GM18951 (cell line): Measurements from ENCODE around the gene REL.

Experiments
- POLR2A ChIP-seq: IDR thresholded peaks from 4 replicates; pipeline ENCODE4 v1.6.1; 2011; ENCODE audit warnings: mild to moderate bottlenecking; ENCODE audit not compliant: insufficient read length, insufficient read depth; ENCODE audit errors: extremely low read depth
- in situ Hi-C: fragments of 300-500 bp; cut with MboI; formaldehyde crosslinking; loops from one replicate; pipeline ENCODE4 v1.12.0; 2022; ENCODE audit warnings: low sequenced_read_pairs, mixed read lengths, inconsistent platforms; ENCODE audit not compliant: unreplicated experiment

REL gene

DNA sequence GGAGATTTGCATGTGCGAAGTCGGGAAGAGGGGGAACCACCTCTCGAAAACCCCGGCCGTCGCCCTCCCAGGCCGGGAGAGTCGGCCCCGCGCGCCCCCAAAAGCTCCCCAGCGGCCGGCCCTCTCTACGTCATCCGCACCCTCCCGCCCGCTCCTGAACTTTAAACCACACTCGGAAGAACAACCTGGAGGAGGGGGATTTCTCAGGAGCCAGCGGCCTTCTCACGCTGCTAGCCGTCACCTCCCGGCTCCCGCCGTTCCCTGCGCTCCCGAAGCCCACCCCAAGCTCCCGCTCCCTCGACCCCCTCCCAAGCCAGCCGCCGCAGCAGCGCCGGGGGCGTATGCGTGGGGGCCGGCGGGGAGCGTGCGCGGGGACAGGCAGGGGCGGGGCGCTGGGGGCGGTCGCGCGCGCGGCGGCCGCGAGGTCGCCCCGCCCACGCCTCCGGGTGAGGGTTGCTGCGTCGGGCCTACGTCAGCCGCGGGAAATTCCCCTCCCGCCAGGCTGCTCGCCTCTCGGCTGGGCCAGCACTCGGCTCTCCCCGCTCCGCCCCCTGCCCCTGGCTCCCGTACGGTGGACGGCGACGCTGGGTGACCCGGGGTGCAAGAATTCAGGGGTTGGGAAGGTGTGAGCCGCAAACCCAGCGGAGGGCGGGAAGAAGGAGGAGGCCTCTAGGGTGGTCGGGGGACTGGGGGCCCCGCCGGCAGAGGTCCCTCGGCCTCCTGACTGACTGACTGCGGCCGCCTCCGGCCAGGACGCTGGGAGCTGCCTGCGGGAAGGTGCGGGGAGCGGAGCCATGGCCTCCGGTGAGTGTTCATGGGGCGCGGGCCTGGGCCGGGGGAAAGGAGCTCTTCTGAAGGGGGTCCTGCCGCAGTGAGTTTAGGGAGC lies at the start of gene REL:
REL (plus strand) TSS at position 528 of the 886 bp plus-strand sequence; CDS start at position 795, 267 bp downstream.
- TF ChIP-seq POLR2A, result peak; percentile 70
- in situ Hi-C loops, result no loop called here

DNA sequence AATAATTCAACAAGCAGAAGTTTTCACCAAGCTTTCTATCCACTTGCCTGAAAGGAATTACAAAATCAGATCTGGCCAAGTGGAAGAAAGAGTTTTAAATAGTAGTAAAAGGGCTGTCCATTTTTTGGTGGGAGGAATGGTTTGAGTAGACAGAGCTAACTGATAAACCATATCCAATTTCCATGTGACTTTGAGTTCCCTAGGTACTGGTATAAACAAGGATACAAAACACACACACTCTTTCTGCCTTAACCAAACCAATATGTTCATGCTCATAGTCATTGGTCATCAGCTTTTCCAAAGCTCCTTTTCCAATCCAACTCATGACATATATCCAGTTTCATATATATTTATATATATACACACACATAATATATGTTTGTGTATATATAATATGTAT lies 49.5 kb upstream of the REL start:
- no peak for TF ChIP-seq POLR2A
- in situ Hi-C loops, result no loop called here

DNA sequence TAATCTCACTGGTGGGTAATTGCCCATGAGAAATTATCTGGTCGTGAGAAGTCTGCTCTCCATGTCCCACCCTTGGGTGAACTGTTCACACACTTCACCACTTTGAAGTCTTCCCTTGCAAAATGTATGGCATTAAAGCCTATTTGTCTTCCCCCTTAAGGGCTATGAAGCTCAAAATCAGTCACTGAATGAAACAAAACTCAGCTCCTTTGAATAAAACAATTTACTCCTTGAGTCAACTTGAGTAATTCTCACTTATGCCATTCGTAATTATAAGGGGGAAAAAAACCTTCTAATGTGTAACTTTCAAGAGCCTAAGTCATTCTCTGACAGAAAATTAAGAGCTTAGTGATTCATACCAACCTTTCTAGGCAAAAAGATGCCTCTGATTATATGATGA lies 48.8 kb upstream of the REL start:
- TF ChIP-seq POLR2A, result no peak
- in situ Hi-C loops, result no loop called here

DNA sequence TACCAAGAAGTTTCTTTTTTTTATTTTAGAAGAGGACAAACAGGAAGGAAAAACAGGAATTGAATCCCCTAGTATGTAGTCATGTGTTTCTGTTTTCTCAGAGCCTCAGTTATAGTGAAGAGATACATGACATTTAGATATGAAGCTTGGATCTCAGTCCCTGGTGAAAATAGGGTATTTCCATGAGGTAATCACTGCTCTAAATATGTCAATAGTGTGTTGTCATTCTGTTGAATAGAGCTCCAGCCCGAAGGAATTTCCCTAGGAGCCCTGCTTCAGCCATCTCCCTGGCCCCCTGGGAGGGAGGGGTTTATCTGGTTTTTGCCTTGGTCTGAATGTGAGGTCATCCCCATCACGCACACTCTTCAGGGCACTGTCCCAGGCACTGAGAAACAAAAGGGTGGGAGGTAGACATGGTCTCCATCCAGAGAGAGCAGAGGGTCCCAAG lies 47.1 kb upstream of the REL start:
- in situ Hi-C loops, result no loop called here

DNA sequence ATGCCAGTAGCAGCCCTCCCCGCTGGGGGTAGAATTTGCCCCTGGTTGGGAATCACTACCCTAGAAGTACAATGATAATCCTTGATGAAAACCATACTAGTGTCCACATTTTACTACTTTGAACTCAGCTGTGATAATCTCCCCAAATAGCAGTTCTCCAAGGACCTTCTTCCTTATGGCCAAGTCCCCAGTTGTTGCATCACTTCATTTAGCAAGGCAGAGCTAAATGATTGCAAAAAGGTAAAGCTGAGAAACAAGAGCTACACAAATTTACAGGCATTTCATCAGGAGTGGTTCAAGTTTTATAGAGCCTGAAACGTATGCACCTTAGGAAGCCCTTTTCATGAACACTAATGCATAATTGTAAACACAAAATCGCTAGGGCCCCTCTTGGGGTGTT lies 44.9 kb upstream of the REL start:
- in situ Hi-C loops, result no loop called here
- TF ChIP-seq POLR2A, result no peak

More for the DNA sequence above, 47.1 kb upstream of the REL start:
- TF ChIP-seq POLR2A, result no peak

DNA sequence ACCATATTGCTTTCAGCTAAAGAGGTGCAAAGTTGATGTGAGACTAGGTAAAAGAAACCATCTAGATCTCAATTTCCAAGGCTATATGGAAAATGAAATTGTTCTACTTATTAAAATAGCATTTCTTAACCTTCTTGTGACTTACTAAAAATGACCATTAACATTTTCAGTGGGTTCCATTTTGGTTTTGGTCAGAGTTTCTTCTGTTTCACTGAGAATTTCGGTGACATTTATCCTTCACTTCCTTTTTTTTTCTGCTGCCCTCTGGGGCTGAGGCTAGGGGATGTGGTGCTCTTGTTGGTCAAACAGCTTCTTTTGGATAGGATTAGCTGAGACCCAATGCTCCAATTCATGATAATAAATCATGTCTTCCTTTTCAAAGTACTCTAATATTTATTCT lies 44.3 kb upstream of the REL start:
- in situ Hi-C loops, result no loop called here
- TF ChIP-seq POLR2A, result no peak

DNA sequence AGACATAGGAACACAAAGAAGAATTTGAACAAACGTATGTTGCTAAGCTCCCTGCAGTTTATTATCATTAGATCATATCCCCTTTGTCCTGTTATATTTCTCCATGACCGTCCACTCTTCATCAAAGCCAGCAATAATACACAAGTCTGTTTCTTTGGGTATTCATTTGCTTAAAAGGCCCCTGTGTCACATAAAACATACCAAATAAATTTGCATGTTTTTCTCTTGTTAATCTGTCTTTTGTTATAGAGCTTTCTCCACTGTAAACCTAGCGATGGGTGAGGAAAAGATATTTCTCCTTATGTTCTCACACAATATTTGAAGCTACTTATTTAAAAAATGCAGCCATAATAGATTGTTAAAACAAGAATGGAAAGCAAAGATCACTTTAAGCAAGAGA lies 42.9 kb upstream of the REL start:
- in situ Hi-C loops, result no loop called here
- no peak for TF ChIP-seq POLR2A

DNA sequence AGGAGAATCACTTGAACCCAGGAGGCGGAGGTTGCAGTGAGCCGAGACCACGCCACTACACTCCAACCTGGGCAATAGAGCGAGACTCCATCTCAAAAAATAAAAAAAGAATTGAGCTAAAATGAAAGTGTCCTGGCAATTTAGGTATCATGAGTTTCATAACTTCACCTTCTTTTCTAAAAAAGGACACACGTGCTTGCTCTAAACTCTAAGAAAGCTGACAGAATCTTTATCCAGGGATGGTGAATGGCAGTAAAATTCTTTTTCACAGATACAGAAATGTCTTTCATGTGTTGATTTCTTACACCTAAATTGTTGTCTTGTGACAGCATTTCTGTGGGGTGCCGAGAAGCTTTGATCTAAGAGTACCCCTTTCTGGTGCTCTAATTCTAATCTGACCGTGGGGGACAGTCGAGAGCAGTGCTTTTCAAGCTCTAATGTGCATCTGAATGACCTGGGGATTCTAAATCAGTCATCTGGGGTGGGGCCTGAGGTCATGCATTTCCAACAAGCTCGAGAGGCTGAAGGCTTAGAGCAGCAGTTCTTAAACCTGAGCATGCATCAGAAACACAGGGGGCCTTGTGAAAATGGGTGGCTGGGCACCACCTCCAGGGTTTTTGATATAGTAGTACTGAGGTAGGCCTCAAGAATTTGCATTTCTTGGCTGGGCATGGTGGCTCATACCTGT lies 42.1 kb upstream of the REL start:
- TF ChIP-seq POLR2A, result no peak
- in situ Hi-C loops, result no loop called here

DNA sequence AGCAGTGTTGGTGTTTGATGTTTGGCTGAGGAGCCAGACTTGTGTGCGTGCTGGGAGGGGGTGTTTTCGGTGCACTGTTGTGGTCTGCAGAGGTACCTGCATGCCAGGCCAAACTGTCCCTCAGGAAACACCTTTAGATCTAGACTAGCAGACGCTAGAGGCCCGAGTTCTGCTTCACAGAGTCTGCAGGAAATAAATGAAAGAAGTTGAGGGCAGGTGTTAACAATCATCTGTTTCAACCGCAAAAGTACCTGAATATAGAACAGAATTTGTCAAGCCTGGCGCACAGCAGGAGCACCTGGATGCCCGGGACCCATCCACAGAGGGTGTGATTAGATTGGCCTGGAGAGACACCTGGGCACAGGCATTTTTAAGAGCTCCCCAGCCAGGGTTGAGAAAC lies 40.5 kb upstream of the REL start:
- TF ChIP-seq POLR2A, result no peak
- in situ Hi-C loops, result no loop called here

DNA sequence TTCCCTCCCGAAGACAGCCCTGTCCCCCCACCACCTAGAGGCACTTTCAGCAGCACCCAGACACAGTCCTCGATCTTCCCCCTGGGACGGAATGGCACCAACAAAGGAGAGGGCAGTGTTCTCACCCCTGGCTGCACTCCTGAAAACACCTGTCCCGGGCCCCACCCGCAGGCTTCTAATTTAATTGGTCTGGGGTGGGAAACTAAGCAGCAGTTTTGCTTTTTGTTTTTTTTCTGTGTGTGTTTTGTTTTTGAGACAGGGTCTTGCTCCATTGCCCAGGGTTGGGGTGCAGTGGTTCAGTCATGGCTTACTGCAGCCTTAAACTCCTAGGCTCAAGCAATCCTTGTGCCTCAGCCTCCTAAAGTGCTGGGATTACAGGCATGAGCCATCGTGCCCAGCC lies 38.4 kb upstream of the REL start:
- TF ChIP-seq POLR2A, result no peak
- in situ Hi-C loops, result no loop called here

DNA sequence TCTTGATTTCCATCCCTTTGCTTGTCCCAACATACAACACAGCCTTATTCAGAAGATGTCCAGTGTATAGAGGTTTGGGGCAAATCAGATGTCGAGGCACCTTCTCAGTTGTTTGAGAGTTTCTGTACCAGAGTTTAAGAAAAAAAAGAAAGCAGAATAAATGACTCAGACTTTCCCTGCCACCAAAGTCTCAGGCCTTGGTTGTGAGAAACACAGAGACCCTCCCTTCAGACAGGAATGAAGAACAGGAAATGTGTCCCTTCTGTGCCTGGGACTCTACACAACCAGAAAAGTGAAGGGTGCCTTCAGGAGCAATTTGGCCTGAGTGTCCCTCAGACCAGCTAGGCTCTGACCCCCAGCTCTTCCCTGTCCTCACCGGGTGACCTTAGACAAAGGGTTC lies 37.3 kb upstream of the REL start:
- no peak for TF ChIP-seq POLR2A
- in situ Hi-C loops, result no loop called here

DNA sequence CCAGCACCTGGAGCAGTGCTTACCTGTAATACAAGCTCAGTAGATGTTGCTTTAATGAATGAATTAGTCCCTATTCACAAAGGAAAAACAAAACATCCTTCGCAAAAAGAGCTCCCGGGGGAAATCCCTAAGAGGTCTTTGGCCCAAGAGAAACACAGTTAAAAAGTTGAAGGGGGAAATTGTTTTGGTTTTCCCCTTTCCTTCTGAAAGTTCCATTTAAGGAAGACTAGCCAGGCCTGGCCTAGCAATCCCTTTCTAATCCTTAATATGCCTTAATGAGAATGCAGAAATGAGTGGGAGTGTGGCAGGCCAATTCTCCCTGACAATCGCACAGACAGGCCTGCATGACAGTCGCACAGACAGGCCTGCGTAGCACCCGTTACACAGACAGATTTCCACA lies 33.5 kb upstream of the REL start:
- in situ Hi-C loops, result no loop called here
- TF ChIP-seq POLR2A, result no peak

DNA sequence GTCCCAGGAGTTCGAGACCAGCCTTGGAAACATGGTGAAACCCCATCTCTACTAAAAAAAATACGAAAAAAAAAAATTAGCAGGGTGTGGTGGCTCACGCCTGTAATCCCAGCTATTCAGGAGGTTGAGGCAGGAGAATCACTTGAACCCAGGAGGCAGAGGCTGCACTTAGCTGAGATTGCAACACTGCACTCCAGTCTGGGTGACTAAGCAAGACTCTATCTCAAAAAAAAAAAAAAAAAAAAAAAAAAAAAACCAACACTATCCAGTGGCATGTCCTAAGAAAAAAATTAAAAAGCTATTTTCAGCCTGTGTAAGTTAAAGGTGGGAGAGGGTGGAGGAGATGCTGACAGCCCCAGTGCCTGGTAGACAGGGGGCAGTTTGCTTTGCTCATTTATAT lies 32.2 kb upstream of the REL start:
- in situ Hi-C loops, result no loop called here
- no peak for TF ChIP-seq POLR2A

DNA sequence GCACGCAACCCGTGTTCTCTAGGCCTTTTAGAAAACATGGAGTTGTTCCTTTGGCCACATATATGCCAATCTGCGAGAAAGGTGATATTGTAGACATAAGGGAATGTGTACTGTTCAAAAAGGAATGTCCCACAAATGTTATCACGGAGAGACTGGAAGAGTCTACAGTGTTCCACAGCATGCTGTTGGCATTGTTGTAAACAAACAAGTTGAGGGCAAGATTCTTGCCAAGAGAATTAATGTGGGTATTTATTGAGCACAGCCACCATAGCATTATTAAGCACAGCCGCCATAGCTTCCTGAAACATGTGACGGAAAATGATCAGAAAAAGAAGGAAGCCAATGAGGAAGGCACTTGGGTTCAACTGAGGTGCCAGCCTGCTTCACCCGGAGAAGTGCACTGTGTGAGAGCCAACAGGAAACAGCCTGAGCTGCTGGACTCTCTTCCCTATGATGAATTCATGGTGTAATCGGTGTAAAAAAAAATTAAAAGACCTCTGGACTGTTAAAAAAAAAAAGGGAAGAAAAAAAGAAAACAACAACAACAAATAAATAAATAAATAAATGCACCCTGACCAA lies 29.0 kb upstream of the REL start:
- in situ Hi-C loops, result no loop called here
- no peak for TF ChIP-seq POLR2A

DNA sequence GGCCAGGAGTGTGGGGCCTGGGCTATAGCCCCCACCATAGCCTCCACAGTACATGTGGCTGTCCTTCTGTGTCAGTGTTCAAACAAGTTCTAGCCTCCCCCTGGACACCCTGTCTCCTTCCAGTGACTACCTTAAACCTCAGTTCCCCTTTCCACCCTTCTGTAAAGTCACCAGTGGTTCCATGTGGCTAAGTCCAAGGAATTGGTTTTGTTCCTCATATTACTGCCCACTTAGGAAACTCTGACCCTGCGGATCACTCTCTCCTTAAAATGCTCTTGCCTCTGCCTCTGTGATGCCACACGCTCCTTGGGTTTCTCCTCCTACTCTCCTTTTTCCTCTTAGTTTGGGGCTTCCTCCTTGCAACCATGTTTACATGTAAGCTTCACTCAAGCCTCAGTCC lies 27.8 kb upstream of the REL start:
- in situ Hi-C loops, result no loop called here
- TF ChIP-seq POLR2A, result no peak
